Activated CD8-positive, alpha-beta T cell treated with anti-CD3 and anti-CD28 coated beads for 36 hours (primary cell): Measurements from ENCODE around the gene GAB1. TPM values are rescaled to one million over a fixed set of nuclear protein-coding genes. Genes with fewer than 3 reads are reported as not detected.

ENCODE experiments used
- ATAC-seq: fragments of 200-7000 bp; cut with Tn5 transposase; one replicate; pipeline ENCODE4 v1.10.0; 2021; ENCODE audit warnings: mild to moderate bottlenecking, moderate library complexity
- CTCF ChIA-PET: fragments of 350-600 bp; sonication (Branson Sonifier 250); formaldehyde crosslinking; loops from one replicate; lab custom pipeline; 2021; ENCODE audit warnings: antibody characterized with exemption; lab: Charles Lee
- POLR2A ChIA-PET: fragments of 350-600 bp; sonication (Branson Sonifier 250); formaldehyde crosslinking; loops from one replicate; lab custom pipeline; 2021; ENCODE audit warnings: antibody characterized with exemption; lab: Charles Lee
- DNase-seq: peaks from one replicate; pipeline ENCODE4 v3.0.0-alpha.2; 2020
- H3K27ac Mint-ChIP-seq: one replicate; pipeline ENCODE4 v1.8.0; 2021; ENCODE audit warnings: mild to moderate bottlenecking, mixed read lengths
- H3K27me3 Mint-ChIP-seq: one replicate; pipeline ENCODE4 v1.8.0; 2021; ENCODE audit warnings: mixed read lengths
- H3K36me3 Mint-ChIP-seq: one replicate; pipeline ENCODE4 v1.8.0; 2021; ENCODE audit warnings: low read depth, mixed read lengths
- H3K4me1 Mint-ChIP-seq: one replicate; pipeline ENCODE4 v1.8.0; 2021; ENCODE audit warnings: low read depth, mixed read lengths
- H3K4me3 Mint-ChIP-seq: one replicate; pipeline ENCODE4 v1.8.0; 2021; ENCODE audit warnings: mild to moderate bottlenecking, moderate library complexity, mixed read lengths
- H3K9me3 Mint-ChIP-seq: one replicate; pipeline ENCODE4 v1.8.0; 2021; ENCODE audit warnings: mixed read lengths
- intact Hi-C: fragments of 100-400 bp; cut with micrococcal nuclease; formaldehyde crosslinking; loops from one replicate; pipeline ENCODE4 v1.10.0; 2022
- total RNA-seq, 2 experiments: library from RNA; stranded (reverse); gene quantifications; one replicate each; pipeline ENCODE4 v1.2.3, GENCODE V29; 2021
- TF ChIP-seq, protein P1 (sequence below): fragments of 200-600 bp; IDR thresholded peaks from one replicate; pipeline ENCODE4 v1.8.0; 2022; ENCODE audit warnings: antibody characterized with exemption, mild to moderate bottlenecking

Gene GAB1
- total RNA-seq, 2 experiments from 2014 or later, result 0.20 to 0.34 TPM

DNA sequence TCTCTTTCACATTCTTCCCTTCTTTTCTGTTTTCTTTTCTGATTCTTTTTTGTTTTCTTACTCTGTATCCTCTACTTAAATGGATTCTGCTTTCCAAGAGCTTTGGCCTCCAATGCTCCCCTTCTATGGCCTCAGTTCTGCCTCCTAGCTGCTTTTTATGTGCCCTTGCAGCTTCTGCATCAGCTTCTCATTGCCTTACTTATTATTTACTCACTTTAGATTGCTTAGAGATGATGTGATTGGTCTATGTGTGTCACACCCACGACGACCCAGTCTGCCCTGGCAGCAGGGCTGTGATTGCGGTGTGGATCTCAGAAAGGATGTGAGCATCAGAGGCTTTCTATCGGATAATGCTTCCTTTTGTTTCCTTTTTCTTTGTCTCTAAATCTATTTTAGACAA is 105.0 kb downstream of the GAB1 start:
- H3K9me3 Mint-ChIP-seq, result no peaks in the 10 kb centered on the region
- POLR2A ChIA-PET, result interaction anchor here (1.1 kb wide), 1 partner anchor 16 kb away, joined by 3 read pairs; no protein-coding TSS in a partner anchor

DNA sequence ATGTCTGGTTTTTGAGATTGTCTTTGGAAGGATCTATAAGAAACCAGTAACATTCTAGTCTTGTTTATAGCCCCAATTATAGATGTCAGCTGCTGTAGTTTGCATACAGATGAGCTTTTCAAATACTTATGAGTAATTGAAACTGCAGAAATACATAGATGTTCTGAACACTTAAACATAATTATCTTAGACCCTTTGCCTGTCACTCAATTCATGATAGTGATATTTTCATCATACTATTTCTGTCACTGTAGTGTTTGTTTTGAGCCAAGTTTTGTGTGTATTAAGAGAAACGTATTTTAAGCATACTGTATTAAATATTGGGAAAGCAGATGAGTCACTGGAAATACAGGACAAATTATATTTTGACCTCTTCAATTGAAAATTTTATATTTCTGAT is 107.1 kb downstream of the GAB1 start:
- TF ChIP-seq, protein P1, sequence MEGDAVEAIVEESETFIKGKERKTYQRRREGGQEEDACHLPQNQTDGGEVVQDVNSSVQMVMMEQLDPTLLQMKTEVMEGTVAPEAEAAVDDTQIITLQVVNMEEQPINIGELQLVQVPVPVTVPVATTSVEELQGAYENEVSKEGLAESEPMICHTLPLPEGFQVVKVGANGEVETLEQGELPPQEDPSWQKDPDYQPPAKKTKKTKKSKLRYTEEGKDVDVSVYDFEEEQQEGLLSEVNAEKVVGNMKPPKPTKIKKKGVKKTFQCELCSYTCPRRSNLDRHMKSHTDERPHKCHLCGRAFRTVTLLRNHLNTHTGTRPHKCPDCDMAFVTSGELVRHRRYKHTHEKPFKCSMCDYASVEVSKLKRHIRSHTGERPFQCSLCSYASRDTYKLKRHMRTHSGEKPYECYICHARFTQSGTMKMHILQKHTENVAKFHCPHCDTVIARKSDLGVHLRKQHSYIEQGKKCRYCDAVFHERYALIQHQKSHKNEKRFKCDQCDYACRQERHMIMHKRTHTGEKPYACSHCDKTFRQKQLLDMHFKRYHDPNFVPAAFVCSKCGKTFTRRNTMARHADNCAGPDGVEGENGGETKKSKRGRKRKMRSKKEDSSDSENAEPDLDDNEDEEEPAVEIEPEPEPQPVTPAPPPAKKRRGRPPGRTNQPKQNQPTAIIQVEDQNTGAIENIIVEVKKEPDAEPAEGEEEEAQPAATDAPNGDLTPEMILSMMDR, result no peak
- intact Hi-C loops, result no loop called here

More for the DNA sequence above, 105.0 kb downstream of the GAB1 start:
- intact Hi-C loops, result no loop called here
- Mint-ChIP-seq H3K27me3 (peaks cover 3% of the 10 kb centered on the region), H3K36me3 (no peaks in the 10 kb centered on the region), H3K27ac (no peak overlapping the region), H3K4me3 (no peak overlapping the region), H3K4me1 (no peaks in the 10 kb centered on the region)
- CTCF ChIA-PET, result no interaction called here
- no peak for DNase-seq
- no peak for ATAC-seq
- TF ChIP-seq, protein P1, result no peak

DNA sequence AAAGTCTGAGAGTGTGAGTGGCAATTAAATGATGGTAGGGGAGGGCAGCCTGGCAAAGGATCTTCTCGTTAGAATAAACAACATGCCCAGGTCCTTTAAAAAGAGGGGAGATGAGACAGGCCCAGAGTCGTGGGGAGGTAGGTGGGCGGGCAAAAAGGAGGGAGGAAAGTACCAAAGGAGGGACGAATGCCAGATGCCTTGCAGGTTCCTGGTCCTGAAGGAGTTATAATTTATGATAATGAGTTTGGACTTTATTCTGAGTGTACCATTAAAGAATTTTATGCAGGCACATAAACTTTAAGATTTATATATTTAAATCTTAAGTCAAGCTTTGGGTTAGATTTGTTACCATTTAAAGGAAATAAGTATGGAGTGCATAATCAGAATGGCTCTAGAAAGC is 114.5 kb downstream of the GAB1 start:
- H3K4me1 Mint-ChIP-seq, result no peaks in the 10 kb centered on the region
- no peaks in the 10 kb centered on the region for H3K36me3 Mint-ChIP-seq
- peaks cover 4% of the 10 kb centered on the region for H3K27me3 Mint-ChIP-seq
- intact Hi-C loops, result no loop called here
- ChIA-PET POLR2A (no interaction called here), CTCF (interaction anchor here (0.9 kb wide), 1 partner anchor 96 kb away, joined by 4 read pairs; no protein-coding TSS in a partner anchor)
- H3K4me3 Mint-ChIP-seq, result no peak overlapping the region
- DNase-seq (no peak), ATAC-seq (no peak)
- no peaks in the 10 kb centered on the region for H3K9me3 Mint-ChIP-seq
- TF ChIP-seq, protein P1, result no peak
- no peak overlapping the region for H3K27ac Mint-ChIP-seq

More for the DNA sequence above, 107.1 kb downstream of the GAB1 start:
- H3K27ac Mint-ChIP-seq, result no peak overlapping the region
- H3K27me3 Mint-ChIP-seq, result no peaks in the 10 kb centered on the region
- no peak overlapping the region for H3K4me3 Mint-ChIP-seq
- ChIA-PET CTCF (no interaction called here), POLR2A (no interaction called here)
- no peaks in the 10 kb centered on the region for H3K4me1 Mint-ChIP-seq
- no peaks in the 10 kb centered on the region for H3K9me3 Mint-ChIP-seq
- no peaks in the 10 kb centered on the region for H3K36me3 Mint-ChIP-seq
- DNase-seq (no peak), ATAC-seq (no peak)

DNA sequence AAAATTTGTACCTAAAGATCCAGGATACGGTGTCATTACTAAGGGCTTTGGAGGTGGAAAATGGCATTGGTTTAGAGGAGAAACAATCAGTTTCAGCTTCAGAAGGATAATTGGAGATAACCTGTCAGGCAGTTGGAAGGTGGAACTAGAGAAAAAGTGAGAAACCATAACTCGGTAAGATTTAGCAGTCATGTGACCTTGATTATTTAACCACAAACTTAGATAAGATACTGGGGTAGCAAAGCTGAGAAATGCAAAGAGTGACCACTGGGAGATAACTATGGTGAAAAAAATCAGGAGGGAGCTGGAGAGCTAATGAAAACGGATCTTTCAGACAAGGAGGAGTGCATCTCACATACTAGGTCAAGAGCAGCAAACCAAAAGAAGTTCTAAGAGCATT is 118.5 kb downstream of the GAB1 start:
- Mint-ChIP-seq H3K4me3 (no peak overlapping the region), H3K4me1 (no peaks in the 10 kb centered on the region), H3K9me3 (no peaks in the 10 kb centered on the region), H3K27ac (no peak overlapping the region), H3K36me3 (no peaks in the 10 kb centered on the region), H3K27me3 (peaks cover 5% of the 10 kb centered on the region)
- no peak for DNase-seq
- TF ChIP-seq, protein P1, result no peak
- CTCF ChIA-PET, result no interaction called here
- no peak for ATAC-seq
- intact Hi-C loops, result no loop called here
- POLR2A ChIA-PET, result no interaction called here

DNA sequence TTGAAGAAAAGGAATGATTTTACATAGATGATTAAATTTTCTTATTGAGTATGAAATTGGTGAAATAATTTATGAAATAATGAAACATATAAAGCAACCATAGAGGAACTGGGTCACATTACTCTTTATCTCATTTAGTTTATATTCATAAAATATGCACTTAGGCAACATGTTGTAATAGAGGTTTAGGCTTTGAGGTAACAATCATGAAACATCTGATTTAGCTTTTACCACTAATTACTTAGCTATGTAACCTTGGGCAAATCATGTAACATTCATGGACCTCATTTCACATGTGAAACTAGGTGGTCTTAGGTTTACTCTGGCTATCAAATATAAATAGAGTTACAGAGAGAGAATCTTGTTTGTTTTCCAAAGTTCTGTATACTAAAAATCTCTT is 122.3 kb downstream of the GAB1 start:
- Mint-ChIP-seq H3K9me3 (no peaks in the 10 kb centered on the region), H3K4me1 (no peaks in the 10 kb centered on the region), H3K27ac (no peak overlapping the region), H3K27me3 (peaks cover 2% of the 10 kb centered on the region), H3K4me3 (no peak overlapping the region), H3K36me3 (no peaks in the 10 kb centered on the region)
- DNase-seq (no peak), ATAC-seq (no peak)
- TF ChIP-seq, protein P1, result no peak
- CTCF ChIA-PET, result no interaction called here
- intact Hi-C loops, result no loop called here
- POLR2A ChIA-PET, result no interaction called here
